GM20000 (cell line): ENCODE results near the gene GABRG3.

Experiments
- DNase-seq: peaks from one replicate; pipeline ENCODE4 v3.0.0; 2012; ENCODE audit warnings: low spot score
- CTCF ChIP-seq: IDR thresholded peaks from 2 replicates; pipeline ENCODE4 v1.5.1; 2012; ENCODE audit warnings: mild to moderate bottlenecking, control low read depth; ENCODE audit errors: extremely low read depth, missing control alignments

The GABRG3 gene

GRCh38 chr15:27500206-27500605 lies 529.2 kb downstream of the GABRG3 start:
- no peak for DNase-seq

GRCh38 chr15:27506752-27507151 lies 535.8 kb downstream of the GABRG3 start:
- DNase-seq = no peak
- TF ChIP-seq CTCF = no peak

More at GRCh38 chr15:27500206-27500605, 529.2 kb downstream of the GABRG3 start:
- TF ChIP-seq CTCF = no peak

- DNase-seq = no peak
- no peak for TF ChIP-seq CTCF
These were observed 538.0 kb downstream of the GABRG3 start for GRCh38 chr15:27509014-27509413.

GRCh38 chr15:27512281-27513001 lies 541.5 kb downstream of the GABRG3 start:
- no peak for TF ChIP-seq CTCF
- no peak for DNase-seq

- no peak for TF ChIP-seq CTCF
- no peak for DNase-seq
These were observed 543.5 kb downstream of the GABRG3 start for GRCh38 chr15:27514526-27514925.

- TF ChIP-seq CTCF = no peak
- DNase-seq = no peak
These were observed 556.6 kb downstream of the GABRG3 start for GRCh38 chr15:27527490-27528067.

- TF ChIP-seq CTCF = no peak
- DNase-seq = no peak
These were observed 558.4 kb downstream of the GABRG3 start for GRCh38 chr15:27529399-27529798.
